Lung (tissue), 12 donors: ENCODE data around the gene TYRO3. TPM values are rescaled to one million over a fixed set of nuclear protein-coding genes. Genes with fewer than 3 reads are reported as not detected.

Experiments used
- ATAC-seq: fragments of 200-7000 bp; cut with Tn5 transposase; one replicate; pipeline ENCODE4 v1.9.1; 2020; ENCODE audit warnings: moderate number of reproducible peaks; ENCODE audit not compliant: insufficient read depth, low FRiP score
- DNase-seq, 3 donors: peaks; one replicate each; pipeline ENCODE4 v3.0.0-alpha.2; 2013 to 2017
- H3K27ac ChIP-seq, 2 donors: one replicate each; pipeline ENCODE4 v1.5.1; 2013; ENCODE audit warnings: mild to moderate bottlenecking in 2 of 2, moderate library complexity in 2 of 2, control low read depth in 1 of 2, inconsistent platforms in 1 of 2, low read depth in 1 of 2, low read length in 1 of 2
- H3K27me3 ChIP-seq, 3 donors: one replicate each; pipeline ENCODE4 v1.5.1; 2013; ENCODE audit warnings: low read length in 2 of 3; ENCODE audit not compliant: control insufficient read depth in 3 of 3, insufficient read depth in 3 of 3
- H3K36me3 ChIP-seq, 4 donors: one replicate each; pipeline ENCODE4 v1.5.1; 2013; ENCODE audit warnings: low read length in 4 of 4, mild to moderate bottlenecking in 1 of 4, moderate library complexity in 1 of 4; ENCODE audit not compliant: control insufficient read depth in 4 of 4, insufficient read depth in 4 of 4
- H3K4me1 ChIP-seq, 5 donors: one replicate each; pipeline ENCODE4 v1.5.1; 2013; ENCODE audit warnings: low read length in 5 of 5, mild to moderate bottlenecking in 2 of 5, moderate library complexity in 1 of 5; ENCODE audit not compliant: control insufficient read depth in 5 of 5, insufficient read depth in 5 of 5
- H3K4me3 ChIP-seq: one replicate; pipeline ENCODE4 v1.5.1; 2013; ENCODE audit warnings: mild to moderate bottlenecking, control low read depth, moderate library complexity
- H3K9ac ChIP-seq, 2 donors: one replicate each; pipeline ENCODE4 v1.5.1; 2013; ENCODE audit warnings: low read length in 2 of 2, control low read depth in 1 of 2; ENCODE audit not compliant: insufficient read depth in 1 of 2
- H3K9me3 ChIP-seq, 4 donors: one replicate each; pipeline ENCODE4 v1.5.1; 2013; ENCODE audit warnings: low read length in 3 of 4, mild to moderate bottlenecking in 1 of 4, moderate library complexity in 1 of 4; ENCODE audit not compliant: control insufficient read depth in 4 of 4, insufficient read depth in 3 of 4
- CTCF ChIP-seq: IDR thresholded peaks from 2 replicates; pipeline ENCODE4 v1.5.1; 2012; ENCODE audit warnings: mild to moderate bottlenecking; ENCODE audit errors: control extremely low read depth, extremely low read depth
- WGBS, 2 donors: extraction: QIAGEN DNeasy Blood & Tissue Kit; methylation state at CpG; one replicate each; pipeline ENCODE4 v1.1.7; 2013; 5-methylcytosine and 5-hydroxymethylcytosine counted together
- polyA plus RNA-seq, 2 donors: library from polyadenylated mRNA; stranded (reverse); fragments of 200-250 nt; gene quantifications; one replicate each; pipeline ENCODE4 v1.2.1, GENCODE V29; 2013
- total RNA-seq, 2 donors: library from RNA; depleted of rRNA in 1 of 2; stranded (reverse); fragments of >200 nt in 1 of 2; gene quantifications; one replicate each; pipeline ENCODE4 v1.2.1, GENCODE V29; 2014 to 2021
- donor health status: control.
- donor health status: control.
- donor health status: Bipolar disorder and iron deficiency.
- donor health status: healthy.
- donor health status: DM: yes; HTN: yes; CAD: no.

TYRO3 gene
- total and polyA plus RNA-seq, 4 donors = 4.2 to 17.9 (median 12.6) TPM

- Histone ChIP-seq H3K27ac (no peak overlapping the region), H3K9ac (no peak overlapping the region), H3K9me3 (peaks cover 0 to 3% (median 0%) of the 10 kb centered on the region in 4 donors), H3K4me3 (no peak overlapping the region), H3K36me3 (peaks cover 0 to 5% (median 3%) of the 10 kb centered on the region in 4 donors), H3K27me3 (no peaks in the 10 kb centered on the region), H3K4me1 (peaks cover 0 to 64% (median 11%) of the 10 kb centered on the region in 5 donors)
- WGBS, 2 donors = 51 to 79% methylated on average over 6 to 7 of the region's 7 CpGs
- ATAC-seq (no peak), DNase-seq (peak; percentile 47 to 74 (median 61))
- TF ChIP-seq CTCF = no peak
Observed at GRCh38 chr15:41564286-41564959, 5.4 kb downstream of the TYRO3 start.

GRCh38 chr15:41564960-41565502 is 6.0 kb downstream of the TYRO3 start:
- no peak overlapping the region for H3K9ac ChIP-seq
- ATAC-seq (no peak), DNase-seq (no peak)
- H3K27me3 ChIP-seq = no peaks in the 10 kb centered on the region
- H3K27ac ChIP-seq = no peak overlapping the region
- WGBS, 2 donors = 88 to 94% methylated on average over 8 of the region's 8 CpGs
- H3K36me3 ChIP-seq = peaks cover 0 to 5% (median 3%) of the 10 kb centered on the region in 4 donors
- no peak overlapping the region for H3K4me3 ChIP-seq
- peaks cover 0 to 59% (median 9%) of the 10 kb centered on the region in 5 donors for H3K4me1 ChIP-seq
- peaks cover 0 to 3% (median 0%) of the 10 kb centered on the region in 4 donors for H3K9me3 ChIP-seq
- TF ChIP-seq CTCF = no peak

GRCh38 chr15:41565702-41566101 is 6.7 kb downstream of the TYRO3 start:
- DNase-seq (no peak), ATAC-seq (no peak)
- Histone ChIP-seq H3K4me1 (peaks cover 0 to 53% (median 7%) of the 10 kb centered on the region in 5 donors), H3K4me3 (no peak overlapping the region), H3K9ac (no peak overlapping the region), H3K27ac (no peak overlapping the region), H3K27me3 (no peaks in the 10 kb centered on the region), H3K9me3 (peaks cover 0 to 3% (median 0%) of the 10 kb centered on the region in 4 donors), H3K36me3 (peaks cover 0 to 9% (median 4%) of the 10 kb centered on the region in 4 donors)
- no peak for TF ChIP-seq CTCF
- WGBS, 2 donors = 80 to 82% methylated on average over 3 of the region's 3 CpGs
